T-helper 2 cell treated with Interferon-gamma antibody and Interleukin-4, amounts not matched to agents 5 μg/mL and 100 μg/mL, for 36 hours (primary cell): ENCODE results near the gene INPP4A.

ENCODE experiments used
- DNase-seq: peaks from one replicate; pipeline ENCODE4 v3.0.0; 2021; ENCODE audit warnings: low spot score
- H3K27ac Mint-ChIP-seq: one replicate; pipeline ENCODE4 v1.8.0; 2021; ENCODE audit warnings: mild to moderate bottlenecking, mixed read lengths
- H3K27me3 Mint-ChIP-seq: one replicate; pipeline ENCODE4 v1.8.0; 2021; ENCODE audit warnings: low read depth, mixed read lengths
- H3K36me3 Mint-ChIP-seq: one replicate; pipeline ENCODE4 v1.8.0; 2021; ENCODE audit warnings: low read depth, mixed read lengths
- H3K4me1 Mint-ChIP-seq: one replicate; pipeline ENCODE4 v1.8.0; 2021; ENCODE audit warnings: low read depth, mixed read lengths
- H3K4me3 Mint-ChIP-seq: one replicate; pipeline ENCODE4 v1.8.0; 2022; ENCODE audit warnings: mild to moderate bottlenecking, moderate library complexity, mixed read lengths
- H3K9me3 Mint-ChIP-seq: one replicate; pipeline ENCODE4 v1.8.0; 2021; ENCODE audit warnings: mixed read lengths

INPP4A gene

DNA sequence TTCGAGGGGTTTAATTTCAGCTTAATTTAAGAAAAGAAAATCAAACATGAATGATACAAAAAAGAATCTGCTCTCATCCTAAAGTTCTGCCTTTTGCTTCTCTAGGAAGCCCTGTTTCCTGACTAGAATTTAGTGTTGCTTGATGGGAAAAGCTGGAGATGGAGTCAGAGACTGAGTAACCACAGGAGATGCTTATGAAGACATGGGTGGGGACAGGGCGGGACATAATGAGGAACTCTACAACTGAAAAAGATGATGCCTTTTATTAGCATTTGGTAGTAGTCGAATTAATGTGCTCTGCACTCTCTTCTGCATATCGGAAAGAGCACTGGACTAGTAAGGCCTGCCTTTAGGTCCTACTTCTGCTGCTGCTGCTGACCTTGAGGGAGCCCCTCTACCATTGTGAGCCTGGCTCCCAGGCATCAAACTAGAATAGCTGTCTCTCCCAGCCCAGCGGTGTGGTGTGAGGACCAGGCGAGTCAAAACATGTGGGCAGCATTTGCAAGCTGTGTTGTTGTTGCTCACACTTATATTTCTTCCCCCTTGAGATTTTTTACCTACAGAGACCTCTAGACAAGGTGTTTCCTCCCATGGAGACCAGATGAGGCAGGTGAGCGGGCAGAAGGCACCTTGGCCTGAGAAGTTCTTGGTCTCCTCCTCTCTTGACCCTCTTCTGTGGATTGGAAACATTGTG lies 61.5 kb downstream of the INPP4A start:
- no peak for DNase-seq
- no peaks in the 10 kb centered on the region for H3K9me3 Mint-ChIP-seq
- no peak overlapping the region for H3K4me3 Mint-ChIP-seq
- peaks cover 62% of the 10 kb centered on the region for H3K4me1 Mint-ChIP-seq
- H3K27ac Mint-ChIP-seq = no peak overlapping the region
- H3K36me3 Mint-ChIP-seq = peaks cover 39% of the 10 kb centered on the region
- no peaks in the 10 kb centered on the region for H3K27me3 Mint-ChIP-seq

DNA sequence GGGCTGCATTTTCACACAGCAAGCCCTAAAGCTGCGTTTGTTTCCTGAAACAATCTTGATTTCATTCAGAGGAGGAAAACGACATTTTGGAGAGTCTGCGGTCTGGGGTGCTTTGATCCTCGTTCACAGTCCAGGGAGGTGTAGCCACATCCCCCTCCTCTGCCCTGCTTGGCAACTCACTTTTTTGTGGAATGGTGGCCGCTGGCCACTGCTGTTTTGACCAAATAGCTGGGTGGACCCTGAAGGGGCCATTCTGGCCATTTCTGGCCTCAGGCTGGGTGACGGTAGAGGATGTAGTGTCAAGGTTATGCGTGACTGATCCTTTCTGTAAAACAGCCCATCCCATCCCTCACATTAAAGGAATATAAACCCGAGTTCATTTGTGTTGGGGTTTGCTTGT lies 62.2 kb downstream of the INPP4A start:
- H3K27ac Mint-ChIP-seq = no peak overlapping the region
- no peak for DNase-seq
- H3K4me3 Mint-ChIP-seq = no peak overlapping the region

DNA sequence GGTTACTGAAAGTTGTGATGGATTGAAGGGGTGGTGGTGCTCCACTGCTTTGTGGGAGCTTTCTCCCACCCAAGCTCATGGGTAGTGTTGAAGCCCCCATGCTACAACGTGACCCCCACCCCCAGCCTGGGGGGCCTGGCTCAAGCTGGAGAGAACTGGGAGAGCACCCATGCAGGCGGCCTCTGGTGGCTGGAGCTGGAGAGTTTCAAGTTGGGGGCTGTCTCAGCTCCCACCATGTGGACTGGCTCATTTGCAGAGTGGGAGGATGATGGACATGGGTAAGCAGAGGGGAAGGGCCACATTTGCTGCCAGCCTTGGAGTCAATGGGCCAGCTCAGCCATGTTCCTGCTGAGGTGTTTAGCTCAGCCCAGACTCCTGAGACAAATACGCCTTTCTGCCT lies 62.8 kb downstream of the INPP4A start:
- Mint-ChIP-seq H3K4me3 (no peak overlapping the region), H3K9me3 (no peaks in the 10 kb centered on the region), H3K36me3 (peaks cover 39% of the 10 kb centered on the region), H3K27ac (peak overlapping the region; percentile 3), H3K27me3 (no peaks in the 10 kb centered on the region), H3K4me1 (peaks cover 57% of the 10 kb centered on the region)
- no peak for DNase-seq

More for the DNA sequence above, 62.2 kb downstream of the INPP4A start:
- H3K27me3 Mint-ChIP-seq = no peaks in the 10 kb centered on the region
- peaks cover 39% of the 10 kb centered on the region for H3K36me3 Mint-ChIP-seq
- H3K9me3 Mint-ChIP-seq = no peaks in the 10 kb centered on the region
- peaks cover 60% of the 10 kb centered on the region for H3K4me1 Mint-ChIP-seq

DNA sequence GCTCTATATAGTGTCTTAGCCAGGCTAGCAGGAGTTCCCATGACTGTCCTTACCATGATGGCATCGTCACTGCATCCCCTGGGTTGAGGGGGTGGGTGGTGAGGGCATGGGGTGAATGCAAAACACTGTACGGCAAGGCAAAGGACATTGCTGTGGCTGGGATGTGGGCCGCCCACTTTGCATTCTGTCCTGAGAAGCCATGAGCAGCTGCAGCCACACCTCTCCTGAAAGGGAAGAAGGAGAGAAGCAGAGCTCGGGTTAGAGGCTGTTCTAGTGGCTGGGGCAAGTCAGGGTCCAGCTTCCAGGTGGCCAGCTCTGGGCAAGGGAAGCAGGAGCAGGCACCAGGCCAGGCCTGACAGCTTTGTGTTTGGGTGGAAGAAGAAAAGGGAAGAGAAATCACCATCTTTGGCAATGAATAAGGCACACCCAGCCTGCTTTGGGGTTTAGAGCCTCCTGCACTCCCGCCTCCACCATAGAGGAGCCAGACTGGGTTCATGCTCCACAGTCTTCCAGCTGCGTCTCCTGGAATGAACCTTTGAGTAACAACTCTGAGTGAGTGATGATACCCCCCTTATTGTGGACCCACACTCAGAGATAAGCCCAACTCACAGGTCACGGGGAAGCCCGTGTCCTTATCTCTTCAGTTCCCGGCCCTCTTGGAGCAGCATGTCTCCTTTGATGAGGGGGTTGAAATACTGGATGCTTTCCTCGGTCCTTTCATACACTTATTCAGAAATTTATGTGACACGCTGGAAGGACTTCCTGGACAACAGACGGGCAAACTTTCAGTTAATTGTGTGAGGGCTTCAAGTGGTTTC lies 63.4 kb downstream of the INPP4A start:
- Mint-ChIP-seq H3K36me3 (peaks cover 36% of the 10 kb centered on the region), H3K9me3 (no peaks in the 10 kb centered on the region), H3K4me3 (peak overlapping the region; percentile 54), H3K27ac (peak overlapping the region; percentile 67), H3K27me3 (no peaks in the 10 kb centered on the region), H3K4me1 (peaks cover 53% of the 10 kb centered on the region)
- DNase-seq = no peak

DNA sequence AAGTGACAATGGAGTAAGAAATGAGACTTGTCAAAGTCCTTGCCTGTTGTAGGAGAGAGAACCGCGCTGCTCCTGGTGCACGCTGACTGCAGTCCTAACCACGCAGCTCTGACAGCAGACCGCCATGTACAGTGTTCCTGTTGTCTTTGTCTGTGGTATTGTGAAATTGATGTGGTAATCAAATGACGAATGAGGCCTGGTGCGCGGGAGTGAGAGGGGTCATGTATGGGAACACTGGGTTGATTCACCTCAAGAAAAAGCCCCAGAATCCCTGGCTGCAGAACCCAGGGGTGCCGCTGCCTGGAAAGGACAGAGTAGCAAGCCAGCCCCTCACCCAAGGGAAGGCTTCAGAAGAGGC lies 64.0 kb downstream of the INPP4A start:
- no peaks in the 10 kb centered on the region for H3K9me3 Mint-ChIP-seq
- H3K27ac Mint-ChIP-seq = peak overlapping the region; percentile 67
- DNase-seq = peak; percentile 73
- peaks cover 50% of the 10 kb centered on the region for H3K4me1 Mint-ChIP-seq
- H3K27me3 Mint-ChIP-seq = no peaks in the 10 kb centered on the region
- peaks cover 34% of the 10 kb centered on the region for H3K36me3 Mint-ChIP-seq
- peak overlapping the region; percentile 49 for H3K4me3 Mint-ChIP-seq

DNA sequence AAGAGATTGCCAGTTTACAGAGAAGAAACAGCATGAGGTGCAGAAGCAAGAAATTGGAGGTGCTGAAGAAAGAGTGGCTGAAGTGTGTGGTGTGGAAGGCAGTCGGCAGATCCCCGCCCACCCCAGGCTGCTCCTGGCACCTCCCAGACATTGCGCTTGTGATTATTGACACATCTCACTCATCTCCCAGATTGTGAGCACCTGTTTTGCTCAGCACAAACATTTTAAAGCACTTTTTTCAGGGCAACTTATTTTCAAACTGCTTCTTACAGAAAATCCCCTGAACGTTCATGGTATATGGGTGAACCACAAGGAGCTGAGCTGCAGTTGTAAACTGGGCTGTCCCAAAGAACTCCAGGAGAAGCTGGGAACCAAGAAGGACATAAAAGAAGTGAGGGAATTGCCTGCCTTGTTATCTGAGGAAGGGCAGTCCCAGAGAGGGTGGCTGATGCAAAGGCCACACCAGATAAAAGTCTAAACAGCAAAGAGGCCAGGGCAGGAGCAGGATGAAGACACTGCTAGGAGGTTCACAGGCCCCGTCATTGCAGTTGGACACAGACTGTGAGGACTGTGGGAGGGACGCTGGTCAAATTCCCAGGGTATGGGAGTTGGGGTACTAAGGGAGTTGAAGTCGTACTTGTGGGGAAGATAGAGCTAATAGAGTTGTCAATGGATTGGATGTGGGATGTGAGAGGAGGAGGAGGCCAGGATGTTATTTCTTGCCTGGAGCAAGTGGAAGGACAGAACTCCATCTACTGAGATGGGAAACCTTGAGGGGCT lies 65.1 kb downstream of the INPP4A start:
- Mint-ChIP-seq H3K27me3 (no peaks in the 10 kb centered on the region), H3K27ac (peak overlapping the region; percentile 47), H3K9me3 (no peaks in the 10 kb centered on the region), H3K4me1 (peaks cover 49% of the 10 kb centered on the region), H3K36me3 (peaks cover 26% of the 10 kb centered on the region), H3K4me3 (no peak overlapping the region)
- no peak for DNase-seq

DNA sequence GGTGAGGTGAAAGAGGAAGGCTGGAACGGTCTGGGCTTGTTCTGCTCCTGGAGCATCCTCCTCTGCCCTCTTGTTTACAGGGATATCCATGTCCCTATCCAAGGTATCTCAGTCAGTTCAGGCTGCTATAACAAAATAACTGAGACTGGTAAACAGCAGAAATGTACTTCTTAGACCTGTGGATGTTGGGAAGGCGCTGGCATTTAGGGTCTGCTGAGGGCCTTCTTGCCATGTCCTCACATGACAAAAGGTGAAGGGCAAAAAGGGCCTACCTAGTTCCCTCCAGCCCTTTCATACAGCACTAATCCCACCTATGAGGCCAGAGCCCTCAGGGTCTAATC lies 65.6 kb downstream of the INPP4A start:
- Mint-ChIP-seq H3K4me3 (no peak overlapping the region), H3K27me3 (no peaks in the 10 kb centered on the region), H3K27ac (no peak overlapping the region), H3K4me1 (peaks cover 49% of the 10 kb centered on the region), H3K9me3 (no peaks in the 10 kb centered on the region), H3K36me3 (peaks cover 26% of the 10 kb centered on the region)
- DNase-seq = no peak

DNA sequence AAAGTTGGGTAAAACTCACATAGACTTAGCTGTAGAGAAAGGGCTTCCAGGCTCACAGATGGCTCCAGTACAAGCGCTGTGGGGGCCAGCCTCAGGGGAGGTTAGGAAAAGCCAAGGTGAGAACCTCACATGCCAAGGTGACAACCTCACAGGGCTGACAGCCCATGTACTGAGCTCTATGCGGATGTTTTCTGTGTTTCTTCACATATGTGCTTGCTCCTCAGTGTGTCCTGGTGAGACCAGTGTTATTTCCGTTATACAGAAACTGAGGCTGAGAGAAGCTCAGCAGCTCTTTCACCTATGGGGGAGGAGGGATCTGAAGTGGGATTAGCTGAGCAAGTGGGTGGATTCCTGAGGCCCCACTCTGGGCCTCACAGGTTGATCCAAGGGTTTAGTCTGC lies 67.3 kb downstream of the INPP4A start:
- no peak for DNase-seq
- Mint-ChIP-seq H3K4me3 (no peak overlapping the region), H3K9me3 (no peaks in the 10 kb centered on the region), H3K4me1 (peaks cover 46% of the 10 kb centered on the region), H3K27me3 (no peaks in the 10 kb centered on the region), H3K36me3 (peaks cover 15% of the 10 kb centered on the region), H3K27ac (no peak overlapping the region)

DNA sequence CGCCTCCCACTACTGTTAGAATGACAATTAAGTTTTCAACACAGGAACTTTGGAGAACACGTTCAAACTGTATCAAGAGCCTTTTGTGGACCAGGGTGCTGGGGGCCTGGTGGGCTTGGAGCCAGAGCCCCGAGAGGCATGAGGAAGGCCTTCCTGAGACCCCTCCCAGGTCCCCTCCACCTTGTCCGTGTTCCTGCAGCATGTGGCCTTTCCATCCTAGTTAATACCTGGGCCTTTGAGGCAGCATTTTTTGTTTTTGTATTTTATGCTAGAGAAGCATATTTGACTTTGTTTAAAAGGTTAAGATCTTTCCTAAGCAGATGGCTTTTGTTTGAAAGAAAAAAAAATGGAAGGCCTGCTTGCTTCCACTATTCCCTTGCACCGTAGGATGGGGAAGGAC lies 68.0 kb downstream of the INPP4A start:
- no peak for DNase-seq
- H3K36me3 Mint-ChIP-seq = peaks cover 10% of the 10 kb centered on the region
- peaks cover 48% of the 10 kb centered on the region for H3K4me1 Mint-ChIP-seq
- no peak overlapping the region for H3K4me3 Mint-ChIP-seq
- no peak overlapping the region for H3K27ac Mint-ChIP-seq
- H3K27me3 Mint-ChIP-seq = no peaks in the 10 kb centered on the region
- no peaks in the 10 kb centered on the region for H3K9me3 Mint-ChIP-seq

DNA sequence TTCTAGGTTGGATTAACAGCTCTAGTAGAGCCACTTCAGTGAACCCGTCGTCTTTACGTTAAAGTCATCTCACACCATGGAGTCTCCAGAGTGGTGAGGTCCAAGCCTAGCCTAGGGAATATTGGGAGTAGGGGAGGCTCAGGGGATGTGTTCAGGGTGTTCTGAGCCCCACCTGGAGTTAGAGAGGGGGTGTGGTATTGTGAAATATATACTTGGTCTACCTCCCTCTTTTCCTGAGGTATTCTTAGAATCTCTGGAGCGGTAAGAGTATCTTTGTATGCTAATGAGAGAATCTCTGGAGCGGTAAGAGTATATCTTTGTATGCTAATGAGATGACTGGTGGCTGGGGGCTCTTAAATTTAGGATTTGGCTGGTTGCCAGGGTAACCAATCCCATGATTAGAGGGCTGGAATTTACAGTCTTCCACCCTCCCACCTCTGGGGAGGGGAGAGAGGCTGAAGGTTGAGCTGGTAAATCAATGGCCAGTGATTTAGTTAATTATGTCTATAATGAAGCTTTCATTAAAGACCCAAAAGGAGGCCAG lies 69.5 kb downstream of the INPP4A start:
- Mint-ChIP-seq H3K36me3 (peaks cover 8% of the 10 kb centered on the region), H3K27ac (peak overlapping the region; percentile 27), H3K27me3 (no peaks in the 10 kb centered on the region), H3K4me3 (no peak overlapping the region), H3K4me1 (peaks cover 39% of the 10 kb centered on the region), H3K9me3 (no peaks in the 10 kb centered on the region)
- no peak for DNase-seq

DNA sequence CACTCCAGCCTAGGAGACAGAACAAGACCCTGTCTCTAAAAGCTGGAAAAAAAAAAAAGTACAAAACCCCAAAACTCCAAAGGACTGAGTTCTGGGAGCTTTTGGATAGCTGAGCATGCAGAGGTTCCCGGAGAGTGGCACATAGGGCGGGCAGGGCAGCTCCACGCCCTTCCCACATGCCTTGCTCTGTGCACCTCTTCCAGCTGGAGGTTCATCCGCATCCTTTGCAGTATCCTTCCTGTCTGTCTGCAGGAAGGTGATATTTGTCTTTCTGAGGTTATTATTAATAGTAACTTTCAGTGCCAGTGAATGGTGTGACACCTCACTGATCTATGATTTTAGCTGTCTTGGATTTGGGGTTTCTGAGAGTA lies 70.2 kb downstream of the INPP4A start:
- H3K27ac Mint-ChIP-seq = peak overlapping the region; percentile 21
- peaks cover 39% of the 10 kb centered on the region for H3K4me1 Mint-ChIP-seq
- no peaks in the 10 kb centered on the region for H3K27me3 Mint-ChIP-seq

DNA sequence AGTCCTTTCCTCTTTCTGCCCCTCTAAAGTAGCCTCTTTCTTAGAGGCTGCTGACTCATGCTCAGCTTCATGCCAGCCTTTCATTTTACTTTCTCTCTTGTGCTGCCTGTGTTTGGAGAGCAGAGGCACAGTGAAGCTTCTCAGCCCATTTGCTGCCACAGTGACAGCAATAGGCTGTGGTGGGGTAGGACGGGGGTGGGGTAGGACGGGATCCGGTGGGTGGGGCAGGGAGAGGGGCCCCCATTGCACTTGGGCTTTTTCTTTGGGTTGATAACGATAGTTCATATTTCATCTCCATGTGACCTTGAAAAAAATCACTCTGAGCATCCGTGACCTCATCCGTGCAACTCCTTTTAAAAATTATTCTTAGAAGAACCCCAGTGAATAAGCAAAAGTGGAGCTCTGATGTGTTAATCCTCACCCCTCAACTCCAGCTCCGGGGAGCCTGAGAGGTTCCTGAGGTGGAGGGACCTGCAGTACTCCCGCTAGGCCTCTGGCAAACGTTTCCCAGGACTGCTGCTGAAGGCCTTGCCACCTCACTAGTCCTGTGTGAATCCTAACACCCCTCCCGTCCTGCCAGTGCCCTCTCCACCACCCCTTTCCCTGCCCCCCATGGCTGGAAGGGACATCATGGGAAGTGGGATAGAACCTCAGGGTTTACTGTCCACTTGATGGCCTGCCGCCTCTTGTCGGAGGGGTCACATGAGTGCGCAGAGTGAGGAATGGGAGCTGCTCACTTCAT lies 70.8 kb downstream of the INPP4A start:
- peak overlapping the region; percentile 21 for H3K27ac Mint-ChIP-seq
- H3K4me3 Mint-ChIP-seq = no peak overlapping the region
- no peaks in the 10 kb centered on the region for H3K27me3 Mint-ChIP-seq
- H3K36me3 Mint-ChIP-seq = peaks cover 13% of the 10 kb centered on the region
- DNase-seq = no peak
- H3K9me3 Mint-ChIP-seq = no peaks in the 10 kb centered on the region
- peaks cover 37% of the 10 kb centered on the region for H3K4me1 Mint-ChIP-seq

More for the DNA sequence above, 70.2 kb downstream of the INPP4A start:
- DNase-seq = no peak
- Mint-ChIP-seq H3K36me3 (peaks cover 12% of the 10 kb centered on the region), H3K9me3 (no peaks in the 10 kb centered on the region), H3K4me3 (no peak overlapping the region)

DNA sequence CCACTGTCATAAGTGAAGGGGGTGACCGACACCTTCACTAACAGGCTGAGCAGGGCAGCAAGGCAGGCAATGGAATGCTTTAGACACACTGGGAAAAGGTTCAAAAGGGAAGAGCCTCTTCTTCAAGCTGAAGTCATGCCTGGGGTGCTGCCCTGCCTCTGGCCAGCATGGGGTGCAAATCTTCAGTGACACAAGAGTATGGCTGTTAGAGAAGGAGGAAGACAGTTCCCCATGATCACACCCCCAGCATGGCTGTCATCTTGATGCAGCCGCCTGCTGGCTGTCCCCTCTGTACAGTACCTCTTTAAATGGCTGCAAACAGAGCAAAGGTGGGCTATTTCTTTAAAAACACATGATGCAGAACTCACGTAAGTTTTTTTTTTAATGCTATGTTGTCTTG lies 71.9 kb downstream of the INPP4A start:
- H3K27ac Mint-ChIP-seq = peak overlapping the region; percentile 19
- no peak for DNase-seq
- H3K9me3 Mint-ChIP-seq = no peaks in the 10 kb centered on the region
- no peaks in the 10 kb centered on the region for H3K27me3 Mint-ChIP-seq
- peaks cover 21% of the 10 kb centered on the region for H3K36me3 Mint-ChIP-seq
- H3K4me1 Mint-ChIP-seq = peaks cover 37% of the 10 kb centered on the region
- no peak overlapping the region for H3K4me3 Mint-ChIP-seq
